ENCODE results near the gene DMXL2.

Gene DMXL2

DNA sequence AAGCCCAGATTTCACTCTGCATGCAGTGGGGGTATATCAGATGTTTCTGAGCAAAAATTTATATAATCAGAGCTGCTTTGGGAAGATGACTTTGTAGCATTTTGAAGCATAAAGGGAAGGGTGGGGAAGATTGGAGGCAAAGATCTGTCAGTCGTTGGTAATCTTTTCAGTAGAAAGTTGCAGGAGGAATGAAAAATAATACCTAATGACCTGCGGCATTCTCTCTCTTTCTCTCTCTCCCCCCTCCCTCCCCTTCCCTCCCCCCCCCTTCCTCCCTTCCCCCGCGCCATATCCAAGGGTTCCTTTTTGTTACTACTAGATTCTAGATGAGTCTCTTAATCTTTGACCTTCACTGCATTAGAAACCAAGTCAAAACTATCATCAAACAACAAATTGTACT is 1.5 kb upstream of the DMXL2 start:
- no peaks in the 10 kb centered on the region for H3K36me3 ChIP-seq (ENCODE audit: control insufficient read depth in 2 of 2, insufficient read depth in 1 of 2, low read length in 2 of 2)
- peaks cover 3% of the 10 kb centered on the region; the same call in 1 of the 2 replicates for H3K4me1 ChIP-seq (ENCODE audit: control insufficient read depth, insufficient read depth, low read length)
- ChIA-PET POLR2A (no interaction called here), CTCF (no interaction called here)
- no peak overlapping the region for H3K27ac ChIP-seq (ENCODE audit: extremely low read depth, low read depth, low read length)
- no peaks in the 10 kb centered on the region for H3K9me3 ChIP-seq (ENCODE audit: control insufficient read depth, insufficient read depth, low read depth, low read length)
- no peak overlapping the region for H3K4me3 ChIP-seq (ENCODE audit: low read depth, low read length)
- no peak for TF ChIP-seq IKZF3 (tag by site-specific recombination; IDR thresholded peaks at IDR 0.05)
- TF ChIP-seq ZNF623 (tag by site-specific recombination; IDR thresholded peaks at IDR 0.05), result no peak
- no peak for TF ChIP-seq ZNF529 (tag by site-specific recombination; IDR thresholded peaks at IDR 0.05; ENCODE audit: insufficient replicate concordance)
- TF ChIP-seq GFI1B (tag by site-specific recombination; IDR thresholded peaks at IDR 0.05), result no peak
- TF ChIP-seq ZNF837 (tag by site-specific recombination; IDR thresholded peaks at IDR 0.05), result no peak
- no peak for TF ChIP-seq FEZF1 (tag by site-specific recombination; IDR thresholded peaks at IDR 0.05)

- Histone ChIP-seq H3K36me3 (ENCODE audit: control insufficient read depth in 2 of 2, insufficient read depth in 1 of 2, low read length in 2 of 2) (no peaks in the 10 kb centered on the region), H3K27ac (ENCODE audit: extremely low read depth, low read depth, low read length) (0 out of 2 replicates have a peak overlapping the region, but pooled peaks have one; percentile 43), H3K4me3 (ENCODE audit: low read depth, low read length) (peak overlapping the region; percentile 74), H3K4me1 (ENCODE audit: control insufficient read depth, insufficient read depth, low read length) (peaks cover 4% of the 10 kb centered on the region; the same call in 1 of the 2 replicates), H3K9me3 (ENCODE audit: control insufficient read depth, insufficient read depth, low read depth, low read length) (no peaks in the 10 kb centered on the region)
- CTCF ChIA-PET, result no interaction called here
- POLR2A ChIA-PET, result interaction anchor here (0.8 kb wide), 1 partner anchor 348 kb away, joined by 9 read pairs; the partner anchor contains the start of gene LEO1
- TF ChIP-seq, protein P1, sequence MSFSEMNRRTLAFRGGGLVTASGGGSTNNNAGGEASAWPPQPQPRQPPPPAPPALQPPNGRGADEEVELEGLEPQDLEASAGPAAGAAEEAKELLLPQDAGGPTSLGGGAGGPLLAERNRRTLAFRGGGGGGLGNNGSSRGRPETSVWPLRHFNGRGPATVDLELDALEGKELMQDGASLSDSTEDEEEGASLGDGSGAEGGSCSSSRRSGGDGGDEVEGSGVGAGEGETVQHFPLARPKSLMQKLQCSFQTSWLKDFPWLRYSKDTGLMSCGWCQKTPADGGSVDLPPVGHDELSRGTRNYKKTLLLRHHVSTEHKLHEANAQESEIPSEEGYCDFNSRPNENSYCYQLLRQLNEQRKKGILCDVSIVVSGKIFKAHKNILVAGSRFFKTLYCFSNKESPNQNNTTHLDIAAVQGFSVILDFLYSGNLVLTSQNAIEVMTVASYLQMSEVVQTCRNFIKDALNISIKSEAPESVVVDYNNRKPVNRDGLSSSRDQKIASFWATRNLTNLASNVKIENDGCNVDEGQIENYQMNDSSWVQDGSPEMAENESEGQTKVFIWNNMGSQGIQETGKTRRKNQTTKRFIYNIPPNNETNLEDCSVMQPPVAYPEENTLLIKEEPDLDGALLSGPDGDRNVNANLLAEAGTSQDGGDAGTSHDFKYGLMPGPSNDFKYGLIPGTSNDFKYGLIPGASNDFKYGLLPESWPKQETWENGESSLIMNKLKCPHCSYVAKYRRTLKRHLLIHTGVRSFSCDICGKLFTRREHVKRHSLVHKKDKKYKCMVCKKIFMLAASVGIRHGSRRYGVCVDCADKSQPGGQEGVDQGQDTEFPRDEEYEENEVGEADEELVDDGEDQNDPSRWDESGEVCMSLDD (tag by site-specific recombination; IDR thresholded peaks at IDR 0.05), result no peak
- TF ChIP-seq SP7 (tag by site-specific recombination; IDR thresholded peaks at IDR 0.05) (no peak; the same call in 1 of the 2 replicates), REPIN1 (tag by site-specific recombination; IDR thresholded peaks at IDR 0.05; ENCODE audit: low read depth) (no peak), GLIS2 (tag by site-specific recombination; IDR thresholded peaks at IDR 0.05) (no peak), ZNF404 (tag by site-specific recombination; IDR thresholded peaks at IDR 0.05) (no peak), ZNF514 (tag by site-specific recombination; IDR thresholded peaks at IDR 0.05) (no peak), ZNF16 (tag by site-specific recombination; IDR thresholded peaks at IDR 0.05; ENCODE audit: low read depth) (no peak), ZNF449 (tag by site-specific recombination; IDR thresholded peaks at IDR 0.05) (no peak), ZNF792 (tag by site-specific recombination; IDR thresholded peaks at IDR 0.05) (no peak), ZNF398 (tag by site-specific recombination; IDR thresholded peaks at IDR 0.05) (no peak), ZNF138 (tag by site-specific recombination; IDR thresholded peaks at IDR 0.05; ENCODE audit: borderline replicate concordance) (no peak), ZNF654 (tag by site-specific recombination; IDR thresholded peaks at IDR 0.05; ENCODE audit: low read depth) (no peak), SP2 (tag by site-specific recombination; IDR thresholded peaks at IDR 0.05) (no peak), KLF7 (tag by site-specific recombination; IDR thresholded peaks at IDR 0.05; ENCODE audit: borderline replicate concordance) (peak; percentile 63; the same call in 1 of the 2 replicates), ZNF777 (tag by site-specific recombination; IDR thresholded peaks at IDR 0.05; ENCODE audit: borderline replicate concordance) (no peak), ZNF169 (tag by site-specific recombination; IDR thresholded peaks at IDR 0.05) (no peak), SP3 (tag by site-specific recombination; IDR thresholded peaks at IDR 0.05) (no peak), ZNF140 (tag by site-specific recombination; IDR thresholded peaks at IDR 0.05) (no peak), HOXD13 (CRISPR knock-in tag; IDR thresholded peaks at IDR 0.05; ENCODE audit: borderline replicate concordance) (no peak), ZNF24 (tag by site-specific recombination; IDR thresholded peaks at IDR 0.05) (no peak), ZNF677 (tag by site-specific recombination; IDR thresholded peaks at IDR 0.05) (no peak), ZNF324 (tag by site-specific recombination; IDR thresholded peaks at IDR 0.05) (no peak)
Measured at GRCh38 chr15:51623386-51623938, 891 bp upstream of the DMXL2 start.
